ENCODE results near the gene ARFRP1. TPM values are rescaled to one million over a fixed set of nuclear protein-coding genes. Genes with fewer than 3 reads are reported as not detected.
"Not testable (repeated sequence)": the region's sequence is repeated elsewhere in the genome, so short reads cannot be mapped to it uniquely, and the experiment has no call there.

Gene ARFRP1
- total RNA-seq, 1 experiment from 2014 or later = 74.0 TPM

- no peak overlapping the region for H3K27ac Mint-ChIP-seq (ENCODE audit: unreplicated experiment)
- no peaks in the 10 kb centered on the region for H3K27me3 Mint-ChIP-seq (ENCODE audit: unreplicated experiment)
- DNase-seq = no peak
- no TSS peak for BruUV-seq (replicated peaks)
- H3K4me1 Mint-ChIP-seq (ENCODE audit: low read depth, unreplicated experiment) = peaks cover 24% of the 10 kb centered on the region
- no peak for TF ChIP-seq CTCF (IDR thresholded peaks at IDR 0.05; ENCODE audit: unreplicated experiment)
- no peaks in the 10 kb centered on the region for H3K9me3 Mint-ChIP-seq (ENCODE audit: low read depth, unreplicated experiment)
- peaks cover 46% of the 10 kb centered on the region for H3K36me3 Mint-ChIP-seq (ENCODE audit: insufficient read depth, unreplicated experiment)
- intact Hi-C loops (cut with micrococcal nuclease; ENCODE audit: unreplicated experiment) = no loop called here
- CTCF ChIA-PET = interaction anchor here (0.5 to 1.3 kb wide), 2 partner anchors 21 to 39 kb away, joined by 3 to 5 read pairs; no protein-coding TSS in a partner anchor
- H3K4me3 Mint-ChIP-seq (ENCODE audit: low read depth, unreplicated experiment) = no peak overlapping the region
Measured at GRCh38 chr20:63662813-63663189, 45.0 kb downstream of the ARFRP1 start.

- no peaks in the 10 kb centered on the region for H3K9me3 Mint-ChIP-seq (ENCODE audit: low read depth, unreplicated experiment)
- peaks cover 27% of the 10 kb centered on the region for H3K4me1 Mint-ChIP-seq (ENCODE audit: low read depth, unreplicated experiment)
- no peak for DNase-seq
- CTCF ChIA-PET = interaction anchor here (1.3 kb wide), 1 partner anchor 20 kb away, joined by 3 read pairs; no protein-coding TSS in a partner anchor
- TF ChIP-seq CTCF (IDR thresholded peaks at IDR 0.05; ENCODE audit: unreplicated experiment) = no peak
- no peak overlapping the region for H3K4me3 Mint-ChIP-seq (ENCODE audit: low read depth, unreplicated experiment)
- no peaks in the 10 kb centered on the region for H3K27me3 Mint-ChIP-seq (ENCODE audit: unreplicated experiment)
- intact Hi-C loops (cut with micrococcal nuclease; ENCODE audit: unreplicated experiment) = no loop called here
- peaks cover 51% of the 10 kb centered on the region for H3K36me3 Mint-ChIP-seq (ENCODE audit: insufficient read depth, unreplicated experiment)
- no TSS peak for BruUV-seq (replicated peaks)
- no peak overlapping the region for H3K27ac Mint-ChIP-seq (ENCODE audit: unreplicated experiment)
Measured at GRCh38 chr20:63661959-63662812, 45.6 kb downstream of the ARFRP1 start.

GRCh38 chr20:63661108-63661507 is 46.7 kb downstream of the ARFRP1 start:
- CTCF ChIA-PET = no interaction called here
- no peak for TF ChIP-seq CTCF (IDR thresholded peaks at IDR 0.05; ENCODE audit: unreplicated experiment)
- BruUV-seq (replicated peaks) = no TSS peak

DNA sequence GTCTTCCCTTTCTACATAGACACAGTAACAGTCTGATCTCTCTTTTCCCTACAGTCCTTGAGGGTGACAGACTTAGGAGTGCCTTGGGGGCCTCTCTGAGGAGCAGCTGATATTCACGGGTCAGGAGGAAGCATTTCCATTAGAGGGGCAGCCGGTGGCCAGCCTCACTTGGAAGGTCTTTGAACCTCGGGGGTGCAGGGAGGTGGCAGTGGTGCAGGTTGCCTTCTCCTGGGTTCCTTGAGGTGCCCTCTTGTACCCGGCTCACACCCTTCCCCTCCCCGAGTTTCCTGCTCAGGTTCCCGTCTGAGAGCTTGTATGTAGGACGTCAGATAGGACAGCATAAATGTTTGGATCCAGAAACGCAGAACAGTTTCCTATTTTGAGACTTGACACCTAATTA is 47.2 kb downstream of the ARFRP1 start:
- CTCF ChIA-PET = no interaction called here
- no TSS peak for BruUV-seq (replicated peaks)

More at GRCh38 chr20:63661108-63661507, 46.7 kb downstream of the ARFRP1 start:
- DNase-seq = no peak
- H3K36me3 Mint-ChIP-seq (ENCODE audit: insufficient read depth, unreplicated experiment) = peaks cover 40% of the 10 kb centered on the region
- no peak overlapping the region for H3K27ac Mint-ChIP-seq (ENCODE audit: unreplicated experiment)
- intact Hi-C loops (cut with micrococcal nuclease; ENCODE audit: unreplicated experiment) = no loop called here
- no peak overlapping the region for H3K4me3 Mint-ChIP-seq (ENCODE audit: low read depth, unreplicated experiment)
- H3K9me3 Mint-ChIP-seq (ENCODE audit: low read depth, unreplicated experiment) = no peaks in the 10 kb centered on the region
- H3K27me3 Mint-ChIP-seq (ENCODE audit: unreplicated experiment) = no peaks in the 10 kb centered on the region
- H3K4me1 Mint-ChIP-seq (ENCODE audit: low read depth, unreplicated experiment) = peaks cover 27% of the 10 kb centered on the region

DNA sequence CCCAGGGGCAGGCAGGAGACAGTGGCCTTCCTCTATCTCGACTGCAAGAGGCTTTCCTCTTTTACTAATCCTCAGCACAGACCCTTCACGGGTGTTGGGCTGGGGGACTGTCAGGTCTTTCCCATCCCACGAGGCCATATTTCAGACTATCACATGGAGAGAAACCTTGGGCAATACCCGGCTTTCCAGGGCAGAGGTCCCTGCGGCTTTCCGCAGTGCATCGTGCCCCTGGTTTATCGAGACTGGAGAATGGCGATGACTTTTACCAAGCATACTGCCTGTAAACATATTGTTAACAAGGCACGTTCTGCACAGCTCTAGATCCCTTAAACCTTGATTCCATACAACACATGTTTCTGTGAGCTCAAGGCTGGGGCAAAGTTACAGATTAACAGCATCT is 47.6 kb downstream of the ARFRP1 start:
- H3K27ac Mint-ChIP-seq (ENCODE audit: unreplicated experiment); DNase-seq; intact Hi-C loops (cut with micrococcal nuclease; ENCODE audit: unreplicated experiment); H3K9me3 Mint-ChIP-seq (ENCODE audit: low read depth, unreplicated experiment); H3K27me3 Mint-ChIP-seq (ENCODE audit: unreplicated experiment); CTCF ChIA-PET: not testable (repeated sequence)
- BruUV-seq (replicated peaks) = TSS peak; percentile 63
- Mint-ChIP-seq H3K36me3 (ENCODE audit: insufficient read depth, unreplicated experiment) (peaks cover 39% of the 10 kb centered on the region), H3K4me3 (ENCODE audit: low read depth, unreplicated experiment) (peak overlapping the region; percentile 93), H3K4me1 (ENCODE audit: low read depth, unreplicated experiment) (peaks cover 27% of the 10 kb centered on the region)

More for the DNA sequence above, 47.2 kb downstream of the ARFRP1 start:
- Mint-ChIP-seq H3K4me1 (ENCODE audit: low read depth, unreplicated experiment) (peaks cover 27% of the 10 kb centered on the region), H3K27me3 (ENCODE audit: unreplicated experiment) (no peaks in the 10 kb centered on the region), H3K36me3 (ENCODE audit: insufficient read depth, unreplicated experiment) (peaks cover 39% of the 10 kb centered on the region), H3K27ac (ENCODE audit: unreplicated experiment) (no peak overlapping the region), H3K4me3 (ENCODE audit: low read depth, unreplicated experiment) (no peak overlapping the region), H3K9me3 (ENCODE audit: low read depth, unreplicated experiment) (no peaks in the 10 kb centered on the region)
- no peak for TF ChIP-seq CTCF (IDR thresholded peaks at IDR 0.05; ENCODE audit: unreplicated experiment)
- no peak for DNase-seq
- intact Hi-C loops (cut with micrococcal nuclease; ENCODE audit: unreplicated experiment) = no loop called here
